PC-3 (cell line): ENCODE data around the gene OPA3. TPM values are rescaled to one million over a fixed set of nuclear protein-coding genes. Genes with fewer than 3 reads are reported as not detected.

ENCODE experiments used
- ATAC-seq: fragments of 200-7000 bp; cut with Tn5 transposase; 2 replicates; pipeline ENCODE4 v1.9.1; 2020; ENCODE audit warnings: mild to moderate bottlenecking, moderate library complexity
- BruUV-seq: library from RNA; stranded (reverse); fragments of 400-500 nt; replicated peaks from 2 replicates; lab custom pipeline; 2021; lab: Mats Ljungman, UMichigan
- CTCF ChIA-PET: fragments of 300-600 bp; sonication (Branson Sonifier 250); formaldehyde crosslinking; loops from one replicate; lab custom pipeline; 2022; ENCODE audit warnings: antibody characterized with exemption; lab: Charles Lee
- POLR2A ChIA-PET: fragments of 300-600 bp; sonication (Branson Sonifier 250); formaldehyde crosslinking; loops from one replicate; lab custom pipeline; 2022; ENCODE audit warnings: antibody characterized with exemption; ENCODE audit not compliant: unreplicated experiment; lab: Charles Lee
- DNase-seq: peaks from one replicate; pipeline ENCODE4 v3.0.0-alpha.2; 2015
- H2AFZ ChIP-seq: fragments of 300-600 bp; sonication (generic); 2 replicates; pipeline ENCODE4 v1.6.0; 2016; ENCODE audit warnings: antibody characterized with exemption, low read length
- H3F3A ChIP-seq: fragments of 300-600 bp; sonication (generic); one replicate; pipeline ENCODE4 v1.6.0; 2017; ENCODE audit warnings: antibody characterized with exemption, low read length, control low read depth, mild to moderate bottlenecking; ENCODE audit not compliant: unreplicated experiment
- H3K27ac ChIP-seq: fragments of 300-600 bp; sonication (generic); 2 replicates; pipeline ENCODE4 v1.5.1; 2016; ENCODE audit warnings: mild to moderate bottlenecking, low read length
- H3K27me3 ChIP-seq: fragments of 300-600 bp; sonication (generic); 2 replicates; pipeline ENCODE4 v1.6.1; 2016; ENCODE audit warnings: low read length, mixed read lengths
- H3K36me3 ChIP-seq: fragments of 300-600 bp; sonication (generic); 2 replicates; pipeline ENCODE4 v1.6.1; 2016; ENCODE audit warnings: low read depth, mixed run types, low read length, mixed read lengths
- H3K4me1 ChIP-seq: fragments of 300-600 bp; sonication (generic); 2 replicates; pipeline ENCODE4 v1.5.1; 2016; ENCODE audit warnings: low read length; ENCODE audit not compliant: insufficient read depth
- H3K4me2 ChIP-seq: fragments of 300-600 bp; sonication (generic); 2 replicates; pipeline ENCODE4 v1.6.0; 2016; ENCODE audit warnings: low read length
- H3K4me3 ChIP-seq: fragments of 300-600 bp; sonication (generic); 2 replicates; pipeline ENCODE4 v1.5.1; 2016; ENCODE audit warnings: mild to moderate bottlenecking, low read length, mixed read lengths
- H3K79me2 ChIP-seq: fragments of 300-600 bp; sonication (generic); 2 replicates; pipeline ENCODE4 v1.6.1; 2017; ENCODE audit warnings: low read length, mixed read lengths
- H3K9ac ChIP-seq: fragments of 300-600 bp; sonication (generic); 2 replicates; pipeline ENCODE4 v1.6.0; 2016; ENCODE audit warnings: mild to moderate bottlenecking, low read length
- H3K9me2 ChIP-seq: fragments of 300-600 bp; sonication (generic); replicated peaks from 2 replicates; pipeline ENCODE4 v1.6.1; 2016; ENCODE audit warnings: mixed run types, low read length, mixed read lengths
- H3K9me3 ChIP-seq: fragments of 300-600 bp; sonication (generic); 2 replicates; pipeline ENCODE4 v1.6.1; 2016; ENCODE audit warnings: low read length, mixed read lengths
- H4K20me1 ChIP-seq: fragments of 300-600 bp; sonication (generic); 2 replicates; pipeline ENCODE4 v1.6.1; 2016; ENCODE audit warnings: low read length, mixed read lengths
- EZH2 ChIP-seq: fragments of 300-600 bp; sonication (generic); IDR thresholded peaks from one replicate; pipeline ENCODE4 v1.6.1; 2017; ENCODE audit warnings: antibody characterized with exemption, mild to moderate bottlenecking, low read length; ENCODE audit not compliant: unreplicated experiment
- EZH2phosphoT487 ChIP-seq: fragments of 300-600 bp; sonication (generic); IDR thresholded peaks from 2 replicates; pipeline ENCODE4 v1.6.1; 2018; ENCODE audit warnings: mild to moderate bottlenecking, antibody characterized with exemption, low read length, borderline replicate concordance
- intact Hi-C: fragments of 100-400 bp; cut with micrococcal nuclease; formaldehyde crosslinking; loops from 2 replicates; pipeline ENCODE4 v1.9.0; 2023
- total RNA-seq: library from RNA; depleted of rRNA; stranded (reverse); fragments of >200 nt; gene quantifications from 2 replicates; pipeline ENCODE4 v1.2.3, GENCODE V29; 2014
- TF ChIP-seq, protein P1 (sequence below): fragments of 300-600 bp; sonication (generic); conservative IDR thresholded peaks from 2 replicates; pipeline ENCODE4 v1.5.1; 2017; ENCODE audit warnings: antibody characterized with exemption, low read depth, mild to moderate bottlenecking, low read length

Gene OPA3
- total RNA-seq, 1 experiment from 2014 or later, result 9.4 TPM

DNA sequence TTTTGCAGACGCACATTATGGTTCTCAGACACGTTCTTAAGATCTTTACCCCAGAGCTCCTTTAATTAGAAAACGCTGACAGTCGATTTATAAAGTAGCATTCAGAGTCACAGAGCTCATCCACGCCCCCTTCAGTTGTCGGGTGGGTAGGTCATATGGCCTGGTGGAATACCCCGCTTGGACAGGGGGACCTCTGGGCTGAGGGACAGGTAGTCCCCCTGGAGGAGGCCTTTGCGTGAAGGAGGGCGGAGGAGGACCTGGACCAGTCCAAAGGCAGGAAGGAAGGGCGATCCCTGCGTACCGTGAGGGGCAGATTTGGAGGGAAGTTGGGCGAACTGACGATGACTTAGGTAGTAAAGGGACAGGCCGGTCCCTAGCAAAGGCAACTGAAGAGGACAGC, 56.9 kb downstream of the OPA3 start:
- TSS peak; percentile 81 for BruUV-seq
- peak overlapping the region; percentile 74 for H3K9ac ChIP-seq
- H3K79me2 ChIP-seq, result no peaks in the 10 kb centered on the region
- peaks cover 19% of the 10 kb centered on the region for H3K36me3 ChIP-seq
- H3K27ac ChIP-seq, result peak overlapping the region; percentile 86
- no peak for DNase-seq
- no peaks in the 10 kb centered on the region for H3K27me3 ChIP-seq
- H3K9me2 ChIP-seq, result no peaks in the 10 kb centered on the region
- no peaks in the 10 kb centered on the region for H4K20me1 ChIP-seq
- peaks cover 16% of the 10 kb centered on the region for H3K4me1 ChIP-seq
- intact Hi-C loops, result loop anchor here (2.0 kb wide), 2 partner anchors 41 to 115 kb away; no protein-coding TSS in a partner anchor
- no peaks in the 10 kb centered on the region for H3K9me3 ChIP-seq
- ChIA-PET POLR2A (no interaction called here), CTCF (no interaction called here)
- H3F3A ChIP-seq, result peaks cover 10% of the 10 kb centered on the region
- H3K4me2 ChIP-seq, result peak overlapping the region; percentile 98
- no peak for ATAC-seq
- TF ChIP-seq, protein P1, sequence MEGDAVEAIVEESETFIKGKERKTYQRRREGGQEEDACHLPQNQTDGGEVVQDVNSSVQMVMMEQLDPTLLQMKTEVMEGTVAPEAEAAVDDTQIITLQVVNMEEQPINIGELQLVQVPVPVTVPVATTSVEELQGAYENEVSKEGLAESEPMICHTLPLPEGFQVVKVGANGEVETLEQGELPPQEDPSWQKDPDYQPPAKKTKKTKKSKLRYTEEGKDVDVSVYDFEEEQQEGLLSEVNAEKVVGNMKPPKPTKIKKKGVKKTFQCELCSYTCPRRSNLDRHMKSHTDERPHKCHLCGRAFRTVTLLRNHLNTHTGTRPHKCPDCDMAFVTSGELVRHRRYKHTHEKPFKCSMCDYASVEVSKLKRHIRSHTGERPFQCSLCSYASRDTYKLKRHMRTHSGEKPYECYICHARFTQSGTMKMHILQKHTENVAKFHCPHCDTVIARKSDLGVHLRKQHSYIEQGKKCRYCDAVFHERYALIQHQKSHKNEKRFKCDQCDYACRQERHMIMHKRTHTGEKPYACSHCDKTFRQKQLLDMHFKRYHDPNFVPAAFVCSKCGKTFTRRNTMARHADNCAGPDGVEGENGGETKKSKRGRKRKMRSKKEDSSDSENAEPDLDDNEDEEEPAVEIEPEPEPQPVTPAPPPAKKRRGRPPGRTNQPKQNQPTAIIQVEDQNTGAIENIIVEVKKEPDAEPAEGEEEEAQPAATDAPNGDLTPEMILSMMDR, result no peak
- TF ChIP-seq EZH2 (no peak), EZH2phosphoT487 (no peak)
- no peak overlapping the region for H2AFZ ChIP-seq
- H3K4me3 ChIP-seq, result peak overlapping the region; percentile 75; the same call in 1 of the 2 replicates

DNA sequence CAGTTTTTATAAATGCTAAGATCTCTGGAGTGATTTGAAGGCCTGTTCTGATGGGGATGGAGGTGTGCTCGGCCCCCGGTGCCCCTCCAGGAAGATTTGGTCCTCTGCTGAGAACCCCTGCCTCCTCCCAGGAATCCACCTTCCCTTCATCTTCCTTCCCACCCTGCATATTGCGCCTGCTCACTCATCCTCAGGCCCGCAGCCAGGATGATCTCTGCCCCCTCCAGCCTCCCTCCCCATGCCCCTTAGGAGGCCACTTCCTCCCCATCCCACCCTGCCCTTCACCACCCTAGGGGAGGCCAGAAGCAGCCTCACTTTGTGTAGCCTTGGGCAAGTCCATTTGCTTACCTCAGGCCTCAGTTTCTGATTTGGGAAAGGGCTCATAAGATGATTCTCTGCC, 57.6 kb downstream of the OPA3 start:
- no TSS peak for BruUV-seq
- peaks cover 12% of the 10 kb centered on the region for H3F3A ChIP-seq
- TF ChIP-seq EZH2, result no peak
- TF ChIP-seq EZH2phosphoT487, result no peak
- TF ChIP-seq, protein P1, result no peak
- no peak overlapping the region for H2AFZ ChIP-seq
- CTCF ChIA-PET, result no interaction called here
- H3K4me3 ChIP-seq, result no peak overlapping the region
- no peaks in the 10 kb centered on the region for H3K27me3 ChIP-seq
- no peaks in the 10 kb centered on the region for H3K9me2 ChIP-seq
- H3K79me2 ChIP-seq, result no peaks in the 10 kb centered on the region
- H3K36me3 ChIP-seq, result peaks cover 19% of the 10 kb centered on the region
- H4K20me1 ChIP-seq, result no peaks in the 10 kb centered on the region
- no peak for ATAC-seq
- no peak overlapping the region for H3K9ac ChIP-seq
- peaks cover 16% of the 10 kb centered on the region for H3K4me1 ChIP-seq
- H3K27ac ChIP-seq, result peak overlapping the region; percentile 86; the same call in 1 of the 2 replicates
- POLR2A ChIA-PET, result no interaction called here
- intact Hi-C loops, result no loop called here
- H3K4me2 ChIP-seq, result no peak overlapping the region
- no peak for DNase-seq
- H3K9me3 ChIP-seq, result no peaks in the 10 kb centered on the region

DNA sequence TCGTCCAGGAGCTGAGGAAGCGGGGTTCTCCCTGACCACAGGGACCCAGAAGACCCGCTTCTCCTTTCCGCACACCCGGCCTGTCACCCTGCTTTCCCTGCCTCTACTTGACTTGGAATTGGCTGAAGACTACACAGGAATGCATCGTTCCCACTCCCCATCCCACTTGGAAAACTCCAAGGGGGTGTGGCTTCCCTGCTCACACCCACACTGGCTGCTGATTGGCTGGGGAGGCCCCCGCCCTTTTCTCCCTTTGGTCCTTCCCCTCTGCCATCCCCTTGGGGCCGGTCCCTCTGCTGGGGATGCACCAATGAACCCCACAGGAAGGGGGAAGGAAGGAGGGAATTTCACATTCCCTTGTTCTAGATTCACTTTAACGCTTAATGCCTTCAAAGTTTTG, 58.5 kb downstream of the OPA3 start:
- peaks cover 12% of the 10 kb centered on the region for H3F3A ChIP-seq
- TF ChIP-seq, protein P1, result no peak
- TF ChIP-seq EZH2 (no peak), EZH2phosphoT487 (no peak)
- peaks cover 16% of the 10 kb centered on the region for H3K4me1 ChIP-seq
- peak; percentile 8; the same call in 1 of the 2 replicates for ATAC-seq
- ChIA-PET POLR2A (no interaction called here), CTCF (interaction anchor here (0.7 kb wide), 1 partner anchor 21 kb away, joined by 4 read pairs; no protein-coding TSS in a partner anchor)
- no peaks in the 10 kb centered on the region for H4K20me1 ChIP-seq
- intact Hi-C loops, result no loop called here
- H3K9me3 ChIP-seq, result no peaks in the 10 kb centered on the region
- no peaks in the 10 kb centered on the region for H3K9me2 ChIP-seq
- no peak overlapping the region for H3K4me3 ChIP-seq
- H2AFZ ChIP-seq, result no peak overlapping the region
- H3K9ac ChIP-seq, result no peak overlapping the region
- H3K4me2 ChIP-seq, result no peak overlapping the region
- no peak overlapping the region for H3K27ac ChIP-seq
- peaks cover 19% of the 10 kb centered on the region for H3K36me3 ChIP-seq
- peak; percentile 75 for DNase-seq
- no peaks in the 10 kb centered on the region for H3K79me2 ChIP-seq
- H3K27me3 ChIP-seq, result no peaks in the 10 kb centered on the region
- no TSS peak for BruUV-seq
